ENCODE data around the gene UNC13A. TPM values are rescaled to one million over a fixed set of nuclear protein-coding genes. Genes with fewer than 3 reads are reported as not detected.

Gene UNC13A
- total RNA-seq, 6 donors from 2014 or later, result under 0.01 to 0.54 (median 0.33) TPM; not detected in 1

- no peak for TF ChIP-seq EP300 (IDR thresholded peaks at IDR 0.05)
- TF ChIP-seq CTCF (IDR thresholded peaks at IDR 0.05), result no peak
- TF ChIP-seq POLR2A (IDR thresholded peaks at IDR 0.05), result no peak
- H3K4me3 ChIP-seq, result no peak overlapping the region
- H3K27me3 ChIP-seq, result peaks cover 0 to 28% (median 20%) of the 10 kb centered on the region in 4 donors
- 63 to 69% methylated on average over 10 of the region's 10 CpGs for WGBS, 2 donors
- ATAC-seq (ENCODE audit: low FRiP score in 2 of 2), result no peak
- no peak overlapping the region for H3K27ac ChIP-seq
- no peaks in the 10 kb centered on the region for H3K9me3 ChIP-seq
- H3K36me3 ChIP-seq, result no peaks in the 10 kb centered on the region
- DNase-seq, result no peak
- H3K4me1 ChIP-seq, result peaks cover 15 to 30% (median 17%) of the 10 kb centered on the region in 4 donors
These were observed 870 bp upstream of the UNC13A start for GRCh38 chr19:17688853-17689595.

- peaks cover 0 to 28% (median 20%) of the 10 kb centered on the region in 4 donors for H3K27me3 ChIP-seq
- no peak for ATAC-seq (ENCODE audit: low FRiP score in 2 of 2)
- TF ChIP-seq POLR2AphosphoS5 (IDR thresholded peaks at IDR 0.05), result no peak
- no peak for TF ChIP-seq POLR2A (IDR thresholded peaks at IDR 0.05)
- no peak for TF ChIP-seq EP300 (IDR thresholded peaks at IDR 0.05)
- no peak for TF ChIP-seq CTCF (IDR thresholded peaks at IDR 0.05)
- H3K27ac ChIP-seq, result no peak overlapping the region
- 3 to 6% methylated on average over 19 to 23 of the region's 24 CpGs for WGBS, 2 donors
- H3K36me3 ChIP-seq, result no peaks in the 10 kb centered on the region
- no peak overlapping the region for H3K4me3 ChIP-seq
- H3K4me1 ChIP-seq, result peaks cover 15 to 30% (median 17%) of the 10 kb centered on the region in 4 donors
- H3K9me3 ChIP-seq, result no peaks in the 10 kb centered on the region
- no peak for DNase-seq
These were observed 855 bp downstream of the UNC13A start for GRCh38 chr19:17687141-17687856.

GRCh38 chr19:17686592-17687024 lies 1.5 kb downstream of the UNC13A start:
- peaks cover 0 to 28% (median 20%) of the 10 kb centered on the region in 4 donors for H3K27me3 ChIP-seq
- H3K9me3 ChIP-seq, result no peaks in the 10 kb centered on the region
- peak in 1 of 2 donors; percentile 86 for DNase-seq
- H3K36me3 ChIP-seq, result no peaks in the 10 kb centered on the region
- H3K4me3 ChIP-seq, result peak overlapping the region in 1 of 4 donors; percentile 1
- peaks cover 15 to 30% (median 17%) of the 10 kb centered on the region in 4 donors for H3K4me1 ChIP-seq
- peak in 1 of 2 donors; percentile 5 for ATAC-seq (ENCODE audit: low FRiP score in 2 of 2)
- no peak for TF ChIP-seq POLR2AphosphoS5 (IDR thresholded peaks at IDR 0.05)
- TF ChIP-seq EP300 (IDR thresholded peaks at IDR 0.05), result no peak
- no peak for TF ChIP-seq POLR2A (IDR thresholded peaks at IDR 0.05)
- no peak for TF ChIP-seq CTCF (IDR thresholded peaks at IDR 0.05)
- 0 to 2% methylated on average over 1 to 7 of the region's 28 CpGs for WGBS, 2 donors
- H3K27ac ChIP-seq, result no peak overlapping the region

GRCh38 chr19:17686023-17686521 lies 2.1 kb downstream of the UNC13A start:
- H3K4me3 ChIP-seq, result peak overlapping the region in 1 of 4 donors; percentile 1
- 1 to 4% methylated on average over 6 to 11 of the region's 12 CpGs for WGBS, 2 donors
- no peak overlapping the region for H3K27ac ChIP-seq
- peaks cover 15 to 30% (median 17%) of the 10 kb centered on the region in 4 donors for H3K4me1 ChIP-seq
- peaks cover 0 to 28% (median 20%) of the 10 kb centered on the region in 4 donors for H3K27me3 ChIP-seq
- H3K36me3 ChIP-seq, result no peaks in the 10 kb centered on the region
- TF ChIP-seq CTCF (IDR thresholded peaks at IDR 0.05) (no peak), EP300 (IDR thresholded peaks at IDR 0.05) (no peak), POLR2A (IDR thresholded peaks at IDR 0.05) (no peak), POLR2AphosphoS5 (IDR thresholded peaks at IDR 0.05) (no peak)
- ATAC-seq (ENCODE audit: low FRiP score in 2 of 2), result no peak
- no peaks in the 10 kb centered on the region for H3K9me3 ChIP-seq
- no peak for DNase-seq

All from upper lobe of left lung (tissue), 6 donors.